ENCODE results near the gene SRCAP. TPM values are rescaled to one million over a fixed set of nuclear protein-coding genes. Genes with fewer than 3 reads are reported as not detected.

Gene SRCAP
- polyA plus RNA-seq, 1 donor (not counting 4 experiments of a cell fraction or from before 2014, with no cell fraction given): 1.4 TPM

- Histone ChIP-seq H3K4me3 (ENCODE audit: control insufficient read depth in 2 of 3, extremely low read depth in 1 of 3, insufficient read depth in 2 of 3, low read depth in 1 of 3, low read length in 3 of 3) (no peak overlapping the region), H3K4me1 (ENCODE audit: control insufficient read depth, extremely low read depth, insufficient read depth, low read length) (no peaks in the 10 kb centered on the region), H3K9me1 (ENCODE audit: control insufficient read depth, extremely low read depth, insufficient read depth, low read length) (no peaks in the 10 kb centered on the region), H3K4me2 (ENCODE audit: control insufficient read depth, extremely low read depth, insufficient read depth, low read depth, low read length) (no peak overlapping the region), H3K27ac (ENCODE audit: control insufficient read depth, insufficient read depth, low read length) (no peak overlapping the region), H3K36me3 (ENCODE audit: control insufficient read depth in 2 of 2, extremely low read depth in 1 of 2, insufficient read depth in 2 of 2, low read length in 2 of 2) (peaks cover 41 to 56% of the 10 kb centered on the region in 2 experiments), H3K79me2 (ENCODE audit: control insufficient read depth, insufficient read depth, low read length) (peaks cover 29% of the 10 kb centered on the region), H3K9ac (ENCODE audit: control insufficient read depth, extremely low read depth, insufficient read depth, low read length) (no peak overlapping the region), H4K20me1 (ENCODE audit: control insufficient read depth, extremely low read depth, insufficient read depth, low read length) (no peaks in the 10 kb centered on the region), H3K27me3 (ENCODE audit: control insufficient read depth, extremely low read depth, insufficient read depth, low read length) (no peaks in the 10 kb centered on the region), H2AFZ (ENCODE audit: control insufficient read depth, low read length) (no peak overlapping the region), H3K9me3 (ENCODE audit: control insufficient read depth, low read depth, low read length) (no peaks in the 10 kb centered on the region)
- no peak for FAIRE-seq
- no peak for DNase-seq (ENCODE audit: low read depth, low spot score)
- dilution Hi-C loops (cut with MboI; ENCODE audit: extremely low pct_ligation_motif_present, low sequenced_read_pairs): no loop called here
- TF ChIP-seq EZH2 (IDR thresholded peaks at IDR 0.05; ENCODE audit: low read length) (no peak), CTCF (optimal IDR thresholded peaks at IDR 0.05 in 1 of 3, IDR thresholded peaks at IDR 0.05 in 1 of 3, conservative IDR thresholded peaks at IDR 0.05 in 1 of 3; ENCODE audit: extremely low read depth in 1 of 3, insufficient read depth in 2 of 3, low read length in 3 of 3) (no peak)
These were observed 32.3 kb upstream of the SRCAP start for GRCh38 chr16:30666681-30667080.

- H3K4me3 ChIP-seq (ENCODE audit: control insufficient read depth in 2 of 3, extremely low read depth in 1 of 3, insufficient read depth in 2 of 3, low read depth in 1 of 3, low read length in 3 of 3): no peak overlapping the region
- no peaks in the 10 kb centered on the region for H3K9me1 ChIP-seq (ENCODE audit: control insufficient read depth, extremely low read depth, insufficient read depth, low read length)
- H3K27me3 ChIP-seq (ENCODE audit: control insufficient read depth, extremely low read depth, insufficient read depth, low read length): no peaks in the 10 kb centered on the region
- no peak for DNase-seq (ENCODE audit: low read depth, low spot score)
- H3K27ac ChIP-seq (ENCODE audit: control insufficient read depth, insufficient read depth, low read length): no peak overlapping the region
- H3K79me2 ChIP-seq (ENCODE audit: control insufficient read depth, insufficient read depth, low read length): peaks cover 21% of the 10 kb centered on the region
- dilution Hi-C loops (cut with MboI; ENCODE audit: extremely low pct_ligation_motif_present, low sequenced_read_pairs): no loop called here
- no peaks in the 10 kb centered on the region for H4K20me1 ChIP-seq (ENCODE audit: control insufficient read depth, extremely low read depth, insufficient read depth, low read length)
- FAIRE-seq: no peak
- no peak overlapping the region for H2AFZ ChIP-seq (ENCODE audit: control insufficient read depth, low read length)
- no peak overlapping the region for H3K4me2 ChIP-seq (ENCODE audit: control insufficient read depth, extremely low read depth, insufficient read depth, low read depth, low read length)
- no peak overlapping the region for H3K9ac ChIP-seq (ENCODE audit: control insufficient read depth, extremely low read depth, insufficient read depth, low read length)
- peaks cover 37 to 53% of the 10 kb centered on the region in 2 experiments for H3K36me3 ChIP-seq (ENCODE audit: control insufficient read depth in 2 of 2, extremely low read depth in 1 of 2, insufficient read depth in 2 of 2, low read length in 2 of 2)
- TF ChIP-seq EZH2 (IDR thresholded peaks at IDR 0.05; ENCODE audit: low read length): no peak
- no peak for TF ChIP-seq CTCF (optimal IDR thresholded peaks at IDR 0.05 in 1 of 3, IDR thresholded peaks at IDR 0.05 in 1 of 3, conservative IDR thresholded peaks at IDR 0.05 in 1 of 3; ENCODE audit: extremely low read depth in 1 of 3, insufficient read depth in 2 of 3, low read length in 3 of 3)
- no peaks in the 10 kb centered on the region for H3K4me1 ChIP-seq (ENCODE audit: control insufficient read depth, extremely low read depth, insufficient read depth, low read length)
- H3K9me3 ChIP-seq (ENCODE audit: control insufficient read depth, low read depth, low read length): no peaks in the 10 kb centered on the region
These were observed 31.5 kb upstream of the SRCAP start for GRCh38 chr16:30667361-30667905.

Measured in keratinocyte (primary cell).